GM19023 (cell line): Measurements from ENCODE around the gene VWDE.

Experiments
- ATAC-seq: cut with Tn5 transposase; IDR thresholded peaks from one replicate; pipeline ENCODE4 v1.9.1; 2021; ENCODE audit warnings: mild to moderate bottlenecking, moderate library complexity; ENCODE audit not compliant: unreplicated experiment

The VWDE gene

DNA sequence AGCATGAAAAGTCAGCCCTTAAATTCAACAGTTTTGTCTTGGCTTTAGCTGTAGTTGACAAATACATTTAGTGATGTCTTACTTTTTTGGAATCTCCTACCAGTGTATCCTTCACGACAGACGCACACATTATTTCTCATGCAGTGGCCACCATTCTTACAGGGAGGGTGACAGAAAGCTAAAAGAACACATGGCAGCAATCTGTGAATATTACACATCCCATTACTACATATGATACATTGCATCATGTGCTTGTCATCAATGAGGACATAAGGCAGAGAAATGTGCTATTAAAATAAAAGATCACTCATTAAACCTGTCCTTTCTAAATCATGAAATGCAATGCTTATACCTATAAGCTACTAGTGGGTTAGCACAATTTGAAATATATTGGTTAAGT, 66.6 kb downstream of the VWDE start:
- no peak for ATAC-seq

GRCh38 chr7:12328888-12329770, 74.5 kb downstream of the VWDE start:
- no peak for ATAC-seq

- no peak for ATAC-seq
Observed at GRCh38 chr7:12327922-12328321, 75.7 kb downstream of the VWDE start.

GRCh38 chr7:12325646-12326045, 78.0 kb downstream of the VWDE start:
- ATAC-seq = no peak

GRCh38 chr7:12323415-12323814, 80.2 kb downstream of the VWDE start:
- no peak for ATAC-seq

GRCh38 chr7:12322903-12323300, 80.8 kb downstream of the VWDE start:
- no peak for ATAC-seq

DNA sequence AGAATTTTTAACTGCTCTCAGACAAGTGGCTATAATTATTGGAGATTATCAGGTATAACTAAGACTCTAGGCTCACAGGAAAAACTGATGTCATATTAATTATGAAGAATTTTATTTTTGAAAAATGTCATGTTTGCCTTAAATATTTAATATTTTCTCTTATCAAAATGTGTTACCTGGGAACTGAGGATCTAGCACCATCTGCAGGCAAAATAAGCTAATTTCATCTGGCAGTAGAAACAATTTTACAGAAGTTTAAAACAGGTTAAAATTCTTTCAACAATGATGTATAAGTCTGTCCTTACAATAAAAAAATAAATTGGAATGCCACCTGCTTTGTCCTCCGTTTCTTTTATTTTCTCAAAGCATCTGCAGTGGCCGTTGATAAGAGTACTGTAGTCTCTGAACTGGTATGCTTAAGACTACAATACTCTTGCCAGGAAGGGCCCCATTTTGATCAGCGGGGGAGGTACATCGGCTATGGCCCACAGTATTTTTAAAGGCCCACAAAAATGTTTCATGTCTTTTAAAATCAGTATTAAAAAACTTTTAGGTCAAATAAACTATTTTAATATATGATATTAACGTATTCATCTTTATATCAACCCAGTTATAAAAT, 81.3 kb downstream of the VWDE start:
- no peak for ATAC-seq

GRCh38 chr7:12320987-12321647, 82.5 kb downstream of the VWDE start:
- ATAC-seq = no peak

- ATAC-seq = no peak
Observed at GRCh38 chr7:12320241-12320986, 83.3 kb downstream of the VWDE start.

- ATAC-seq = no peak
Observed at GRCh38 chr7:12317675-12318074, 86.0 kb downstream of the VWDE start.

DNA sequence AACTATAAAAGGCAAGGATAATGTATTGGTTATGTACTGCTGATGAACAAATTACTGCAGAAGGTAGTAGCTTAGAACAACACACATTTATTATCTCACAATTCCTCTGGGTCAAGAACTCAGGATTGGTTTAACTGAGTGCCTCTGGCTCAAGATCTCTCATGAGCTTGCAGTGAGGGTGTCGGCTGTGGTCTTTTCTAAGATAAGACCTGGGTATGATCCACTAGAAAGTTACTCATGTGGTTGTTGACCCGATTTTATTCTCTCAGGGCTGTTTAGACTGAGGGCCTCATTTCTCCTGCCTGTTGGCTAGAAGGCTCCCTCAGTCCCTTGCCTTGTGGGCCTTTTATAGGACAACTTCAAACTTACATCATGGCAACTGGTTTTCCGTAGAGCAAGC, 86.7 kb downstream of the VWDE start:
- ATAC-seq = no peak

- ATAC-seq = no peak
Observed at GRCh38 chr7:12315049-12315448, 88.6 kb downstream of the VWDE start.

GRCh38 chr7:12314199-12314598, 89.5 kb downstream of the VWDE start:
- no peak for ATAC-seq

GRCh38 chr7:12305502-12305901, 98.2 kb downstream of the VWDE start:
- ATAC-seq = no peak

GRCh38 chr7:12303495-12303894, 100.2 kb downstream of the VWDE start:
- no peak for ATAC-seq

- no peak for ATAC-seq
Observed at GRCh38 chr7:12303062-12303461, 100.6 kb downstream of the VWDE start.

- ATAC-seq = no peak
Observed at GRCh38 chr7:12300415-12300814, 103.2 kb downstream of the VWDE start.

GRCh38 chr7:12299367-12299766, 104.3 kb downstream of the VWDE start:
- no peak for ATAC-seq

- ATAC-seq = no peak
Observed at GRCh38 chr7:12297283-12298108, 106.2 kb downstream of the VWDE start.

DNA sequence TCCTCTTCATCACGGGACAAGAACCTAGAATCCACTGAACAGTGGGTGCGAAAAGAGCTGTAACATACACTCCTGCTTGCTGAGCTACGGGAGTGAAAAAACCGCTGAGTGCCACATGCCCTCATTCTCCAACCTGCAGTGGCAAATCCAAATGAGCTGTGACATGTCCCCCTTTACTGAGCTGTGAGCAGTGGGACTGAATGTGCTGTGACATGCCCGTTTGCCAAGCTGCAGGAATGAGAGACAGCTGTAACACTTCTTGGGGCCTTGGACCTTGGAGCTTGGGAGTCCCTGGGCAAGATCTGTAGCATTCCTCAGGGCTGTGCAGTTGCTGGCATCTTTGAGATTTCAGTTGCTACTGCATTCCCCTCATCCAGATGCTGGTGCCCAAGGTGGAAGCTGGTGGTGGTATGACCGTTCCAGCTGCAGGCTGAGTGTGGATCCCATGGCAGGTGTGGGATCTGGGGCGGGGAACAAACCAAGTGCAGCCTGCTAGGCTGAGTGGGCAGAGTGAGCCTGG, 107.6 kb downstream of the VWDE start:
- no peak for ATAC-seq
